CD4-positive, alpha-beta T cell treated with Interleukin-1 beta for 1 hour (primary cell): Measurements from ENCODE around the gene PDE3B.
A peak's percentile ranks its signal among the peaks of the same experiment; 100 is the strongest.
"Not testable (repeated sequence)": the region's sequence is repeated elsewhere in the genome, so short reads cannot be mapped to it uniquely, and the experiment has no call there.

Source experiments
- DNase-seq, 2 donors: peaks; one replicate each; pipeline ENCODE4 v3.0.0-alpha.2; 2020 to 2022

The PDE3B gene

DNA sequence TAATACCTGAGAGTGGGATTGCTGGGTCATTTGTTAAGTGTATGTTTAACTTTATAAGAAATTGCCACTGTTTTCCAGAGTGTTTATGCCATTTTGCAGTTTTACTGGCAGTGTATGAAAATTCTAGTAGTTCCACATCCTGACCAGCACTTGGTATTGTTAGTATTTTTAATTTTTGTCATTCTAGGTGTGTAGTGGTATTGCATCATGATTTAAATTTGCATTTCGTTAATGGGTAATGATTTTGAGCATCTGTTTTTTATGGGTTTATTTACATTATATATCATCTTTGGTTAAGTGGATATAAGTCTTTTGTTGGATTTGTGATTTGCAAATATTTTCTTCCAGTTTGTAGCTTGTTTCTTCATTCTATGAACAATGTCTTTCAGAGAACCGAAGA, 34.7 kb downstream of the PDE3B start:
- no peak for DNase-seq

DNA sequence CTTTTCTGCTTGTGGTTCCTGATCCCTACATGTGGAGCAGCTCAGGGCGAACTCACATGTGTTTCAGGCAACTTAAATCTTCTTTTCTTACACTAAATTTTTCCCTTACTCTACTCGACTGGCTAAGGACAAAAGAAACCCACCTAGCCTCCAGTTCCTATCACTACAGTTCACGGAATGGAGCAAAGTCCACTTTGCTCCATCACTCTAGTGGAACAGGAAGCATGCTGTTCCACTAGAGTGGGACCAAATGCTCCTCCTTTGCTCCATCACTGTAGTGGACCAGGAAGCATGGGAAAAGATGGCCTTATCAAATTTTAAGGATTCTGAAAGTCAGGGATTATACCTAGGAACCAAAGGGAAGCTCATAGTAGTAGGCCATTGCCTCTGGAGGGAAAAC, 36.1 kb downstream of the PDE3B start:
- no peak for DNase-seq

DNA sequence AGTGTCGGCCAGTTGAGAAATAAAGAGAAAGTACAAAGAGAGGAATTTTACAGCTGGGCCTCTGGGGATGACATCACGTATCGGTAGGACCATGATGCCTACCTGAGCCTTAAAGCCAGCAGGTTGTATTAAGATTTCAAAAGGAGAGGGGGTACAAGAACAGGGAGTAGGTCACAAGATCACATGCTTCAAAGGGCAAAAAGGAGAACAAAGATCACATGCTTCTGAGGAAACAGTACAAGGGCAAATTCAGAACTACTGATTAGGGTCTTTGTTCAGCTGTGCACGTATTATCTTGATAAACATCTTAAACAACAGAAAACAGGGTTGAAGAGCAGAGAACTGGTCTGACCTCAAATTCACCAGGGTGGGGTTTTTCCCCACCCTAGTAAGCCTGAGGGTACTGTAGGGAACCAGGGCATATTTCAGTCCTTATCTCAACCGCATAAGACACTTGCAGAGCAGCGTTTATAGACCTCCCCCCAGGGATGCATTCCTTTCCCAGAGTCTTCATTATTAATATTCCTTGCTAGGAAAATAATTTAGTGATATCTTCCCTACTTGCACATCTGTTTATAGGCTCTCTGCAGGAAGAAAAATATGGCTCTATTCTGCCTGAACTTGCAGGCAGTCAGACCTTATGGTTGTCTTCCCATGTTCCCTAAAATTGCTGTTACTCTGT, 40.8 kb downstream of the PDE3B start:
- DNase-seq, result not testable (repeated sequence)

DNA sequence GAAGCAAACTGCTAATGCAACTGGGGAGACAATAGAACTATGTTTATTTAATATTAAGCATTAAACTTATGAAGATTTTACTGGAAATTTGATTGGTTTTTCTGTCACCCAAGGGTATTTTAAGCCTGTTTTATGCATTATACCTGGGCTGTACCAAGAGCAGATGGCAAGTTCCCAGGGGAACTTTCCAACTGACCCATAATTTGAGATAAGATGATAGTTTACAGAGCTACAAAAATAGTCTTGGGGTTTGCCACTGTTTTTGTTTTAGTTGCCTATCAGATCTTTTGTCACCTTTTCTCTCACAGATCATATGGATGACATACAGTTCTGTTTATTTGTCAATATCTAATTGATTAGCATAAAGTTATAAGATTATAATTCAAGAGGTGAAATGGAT, 43.9 kb downstream of the PDE3B start:
- DNase-seq, result no peak

DNA sequence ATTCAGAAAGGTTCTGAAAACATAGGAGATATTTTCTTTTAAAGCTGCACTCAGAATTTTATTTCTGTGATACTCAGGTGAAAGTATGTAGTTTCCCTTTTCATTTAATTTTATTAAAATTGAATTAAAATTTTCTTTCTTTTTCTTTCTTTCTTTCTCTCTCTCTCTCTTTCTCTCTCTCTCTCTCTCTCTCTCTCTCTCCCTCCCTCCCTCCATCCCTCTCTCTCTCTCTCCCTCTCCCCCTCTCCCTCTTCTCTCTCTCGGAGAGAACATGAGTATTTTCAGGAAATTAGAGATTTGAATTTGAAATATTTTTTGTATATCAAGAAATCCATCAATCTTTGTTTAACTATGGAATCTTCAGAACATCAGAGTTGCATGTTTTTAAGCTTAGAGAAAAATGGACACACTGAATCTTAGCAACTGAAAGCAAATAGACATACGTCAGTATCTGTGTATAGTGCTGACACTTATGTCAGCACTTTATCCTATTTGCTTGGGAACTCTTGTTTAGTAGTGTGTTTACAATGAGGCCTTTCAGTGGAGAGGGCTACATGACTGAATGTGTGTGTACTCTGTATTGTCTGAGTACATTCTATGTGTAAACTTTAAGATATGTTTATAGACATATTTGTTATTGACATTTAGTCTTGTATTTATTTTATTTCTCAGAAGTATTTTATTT, 44.5 kb downstream of the PDE3B start:
- no peak for DNase-seq

DNA sequence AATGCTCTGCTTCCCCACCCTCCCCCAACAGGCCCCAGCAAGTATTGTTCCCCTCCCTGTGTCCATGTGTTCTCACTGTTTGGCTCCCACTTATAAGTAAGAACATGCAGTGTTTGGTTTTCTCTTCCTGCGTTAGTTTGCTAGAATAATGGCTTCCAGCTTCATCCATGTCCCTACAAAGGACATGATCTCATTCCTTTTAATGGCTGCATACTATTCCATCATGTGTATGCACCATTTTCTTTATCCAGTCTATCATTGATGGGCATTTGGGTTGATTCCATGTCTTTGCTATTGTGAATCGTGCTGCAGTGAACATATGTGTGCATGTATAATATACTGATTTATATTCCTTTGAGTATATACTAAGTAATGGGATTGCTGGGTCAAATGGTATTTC, 52.1 kb downstream of the PDE3B start:
- DNase-seq, result not testable (repeated sequence)

DNA sequence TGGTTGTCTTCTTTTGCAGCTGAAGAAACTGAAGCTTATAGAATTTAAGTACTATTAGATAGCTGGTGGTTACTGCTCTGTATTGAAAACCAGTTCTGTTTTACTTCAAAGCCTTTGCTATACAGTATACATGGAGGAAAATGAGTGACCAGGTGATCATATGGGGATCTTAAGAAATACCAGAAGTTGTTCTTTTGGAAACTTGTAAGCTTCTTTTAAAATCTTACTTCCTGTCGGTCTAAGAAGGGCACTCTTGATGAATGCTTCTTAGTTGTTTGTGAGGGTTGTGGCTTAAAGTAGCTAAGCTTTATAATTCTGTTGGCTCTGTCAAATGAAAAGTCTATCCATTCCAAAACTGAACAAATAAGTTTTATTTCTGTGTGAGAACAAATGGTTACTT, 55.2 kb downstream of the PDE3B start:
- DNase-seq, result no peak

DNA sequence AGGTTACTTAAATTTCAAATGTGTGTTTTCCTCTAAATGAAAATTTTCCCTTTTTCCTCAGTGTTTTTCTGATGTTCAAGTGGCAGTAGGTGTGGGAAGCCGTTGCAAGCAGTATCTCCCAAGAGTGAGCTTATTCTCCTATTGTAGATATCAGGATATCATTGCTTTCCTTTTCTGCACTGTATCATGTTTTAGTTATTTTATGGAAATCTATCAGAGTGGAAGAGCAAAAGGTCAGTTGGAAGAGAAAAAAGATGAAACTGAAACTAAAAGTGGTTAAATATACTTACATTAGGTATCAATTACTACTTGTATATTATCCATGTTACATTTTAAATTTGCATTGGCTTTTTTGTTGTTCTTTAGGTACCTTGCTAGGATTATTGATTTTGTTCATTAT, 57.0 kb downstream of the PDE3B start:
- no peak for DNase-seq

DNA sequence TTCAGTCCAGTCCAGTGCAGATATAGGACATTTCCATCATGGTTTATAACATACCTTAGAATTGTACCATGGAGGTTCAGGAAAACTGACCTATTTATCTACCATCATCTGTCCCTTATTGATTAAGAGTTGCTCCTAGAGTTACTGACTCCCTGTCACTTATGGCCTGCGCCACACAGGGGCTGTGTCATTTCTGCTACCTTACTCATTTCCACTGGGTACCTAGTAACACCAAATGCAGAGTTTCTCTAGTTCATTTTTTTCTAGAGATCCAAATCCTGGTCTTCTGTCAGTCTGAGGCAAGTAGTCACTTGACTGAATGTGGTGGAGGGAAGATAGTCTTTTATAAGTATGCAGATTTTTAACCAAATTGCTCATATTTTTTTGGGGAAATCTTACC, 59.2 kb downstream of the PDE3B start:
- DNase-seq, result no peak

DNA sequence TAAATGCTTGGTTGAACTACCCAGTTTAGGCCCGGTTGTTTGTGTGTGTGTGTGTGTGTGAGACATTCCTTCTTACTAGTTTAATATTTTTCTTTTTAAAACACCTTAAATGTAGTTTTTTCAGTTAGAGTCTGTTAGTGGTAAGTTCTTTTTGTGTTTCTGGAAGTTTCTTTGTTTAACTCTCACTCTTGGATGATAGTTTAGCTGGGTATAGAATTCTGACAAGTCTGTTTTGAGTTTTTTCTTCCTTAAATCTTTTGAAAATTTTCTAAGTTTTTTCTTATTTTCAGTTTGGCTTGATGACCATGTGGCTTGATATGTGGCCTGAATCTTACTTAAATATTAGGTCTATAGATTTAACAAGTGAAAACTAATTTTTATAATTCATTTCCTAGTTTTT, 60.1 kb downstream of the PDE3B start:
- DNase-seq, result no peak

DNA sequence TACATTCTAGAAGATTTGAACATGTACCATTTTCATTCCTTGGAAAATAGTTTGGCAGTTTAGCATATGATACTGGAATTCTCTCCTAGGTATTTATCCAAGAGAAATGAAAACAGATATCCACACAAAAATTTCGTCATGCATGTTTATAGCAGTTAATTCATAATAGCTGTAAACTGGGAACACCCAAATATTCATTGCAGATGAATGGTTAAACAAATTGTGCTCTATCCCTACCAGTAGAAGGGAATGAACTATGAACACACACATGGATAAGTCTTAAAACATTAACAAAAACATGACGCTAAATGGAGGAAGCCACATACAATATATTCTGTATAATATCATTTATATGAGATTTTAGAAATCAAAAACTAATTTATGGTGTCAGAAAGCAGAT, 61.5 kb downstream of the PDE3B start:
- DNase-seq, result no peak

DNA sequence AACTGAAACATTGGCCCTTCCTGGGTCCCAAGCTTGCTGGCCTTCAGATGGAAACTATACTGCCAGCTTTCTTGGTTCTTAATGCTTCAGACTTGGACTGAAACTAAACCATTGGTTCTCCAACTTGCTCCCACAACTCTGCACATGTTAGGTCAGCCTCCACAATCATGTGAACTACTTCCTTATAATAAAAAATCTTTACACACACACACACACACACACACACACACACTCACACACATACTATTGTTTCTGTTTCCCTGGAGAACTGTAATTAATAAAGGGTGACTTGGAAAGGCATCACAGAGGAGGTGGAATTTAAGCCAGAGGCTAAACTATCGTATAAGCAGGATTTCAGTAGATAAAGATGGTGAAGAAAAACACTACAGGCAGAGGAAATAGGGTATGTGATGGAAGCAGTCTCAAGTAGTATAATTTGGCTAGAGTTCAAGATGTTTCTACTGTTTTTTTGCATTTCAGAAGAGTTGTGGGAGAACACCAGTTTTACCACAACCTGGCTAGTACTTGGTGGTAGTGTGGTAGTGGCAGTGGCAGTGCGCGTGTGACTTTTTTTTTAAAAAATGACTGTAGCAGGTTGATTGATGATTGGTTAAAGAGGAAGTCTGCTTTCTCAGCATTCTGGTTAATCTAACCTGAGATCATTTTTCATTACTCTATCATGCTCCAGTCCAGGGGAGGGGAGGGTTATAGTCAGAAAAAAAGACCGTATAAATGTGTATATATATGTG, 70.1 kb downstream of the PDE3B start:
- DNase-seq, result peak; percentile 31 to 57

DNA sequence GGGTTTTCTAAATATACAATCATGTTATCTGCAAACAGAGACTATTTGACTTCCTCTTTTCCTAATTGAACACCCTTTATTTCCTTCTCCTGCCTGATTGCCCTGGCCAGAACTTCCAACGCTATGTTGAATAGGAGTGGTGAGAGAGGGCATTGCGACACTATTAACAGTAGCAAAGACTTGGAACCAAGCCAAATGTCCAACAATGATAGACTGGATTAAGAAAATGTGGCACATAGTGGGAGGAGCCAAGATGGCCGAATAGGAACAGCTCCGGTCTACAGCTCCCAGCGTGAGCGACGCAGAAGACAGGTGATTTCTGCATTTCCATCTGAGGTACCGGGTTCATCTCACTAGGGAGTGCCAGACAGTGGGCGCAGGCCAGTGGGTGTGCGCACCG, 72.1 kb downstream of the PDE3B start:
- DNase-seq, result not testable (repeated sequence)

DNA sequence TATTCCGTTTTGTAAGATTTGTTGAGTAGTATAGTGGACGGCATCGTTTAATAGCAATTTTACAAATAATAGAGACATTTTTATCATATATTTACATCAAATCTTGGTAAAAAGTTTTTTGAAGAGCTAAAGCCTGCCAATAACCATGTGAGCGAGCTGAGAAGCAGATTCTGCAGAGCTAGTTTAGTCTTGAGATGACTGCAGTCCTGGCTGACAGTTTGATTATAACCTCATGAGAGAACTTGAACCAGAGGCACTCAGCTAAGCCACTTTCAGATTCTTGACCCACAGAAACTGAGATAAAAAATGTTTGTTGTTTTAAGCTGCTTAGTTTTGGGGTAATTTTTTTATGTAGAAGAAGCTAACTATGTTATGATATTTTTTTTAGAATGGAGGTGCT, 78.9 kb downstream of the PDE3B start:
- no peak for DNase-seq

DNA sequence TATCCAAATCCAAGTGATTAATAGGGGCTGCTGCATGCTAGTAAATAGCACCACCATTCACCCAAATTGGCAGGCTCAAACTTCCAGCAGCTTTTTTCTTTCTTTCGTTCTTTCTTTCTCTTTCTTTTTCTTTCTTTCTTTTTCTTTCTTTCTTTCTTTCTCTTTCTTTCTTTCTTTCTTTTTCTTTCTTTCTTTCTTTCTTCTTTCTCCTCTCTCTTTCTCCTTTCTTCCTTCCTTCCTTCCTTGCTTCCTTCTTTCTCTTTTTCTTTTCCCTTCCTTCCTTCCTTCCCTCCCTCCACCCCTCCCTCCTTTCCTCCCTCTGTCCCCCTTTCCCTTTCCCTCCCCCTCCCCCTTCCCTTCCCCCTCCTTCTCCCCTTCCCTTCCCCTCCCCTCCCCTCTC, 81.5 kb downstream of the PDE3B start:
- DNase-seq, result no peak

DNA sequence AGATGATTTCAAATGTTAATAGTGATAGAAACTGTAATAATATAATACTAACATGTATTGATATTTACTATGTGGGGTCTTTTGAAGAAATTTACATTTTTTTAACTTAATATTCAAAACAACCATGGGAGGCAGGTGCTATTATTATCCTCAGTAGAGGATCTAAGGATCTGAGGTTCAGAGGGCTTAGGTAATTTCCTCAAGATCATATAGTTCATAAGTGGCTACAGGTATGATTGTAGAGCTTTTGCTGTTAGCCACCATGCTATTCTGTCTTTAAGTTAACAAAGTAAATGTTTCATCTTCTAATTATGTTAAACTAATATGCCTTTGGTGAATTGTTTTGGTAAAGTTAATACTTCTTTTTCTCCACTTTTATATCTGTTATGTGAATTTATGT, 83.6 kb downstream of the PDE3B start:
- DNase-seq, result no peak

DNA sequence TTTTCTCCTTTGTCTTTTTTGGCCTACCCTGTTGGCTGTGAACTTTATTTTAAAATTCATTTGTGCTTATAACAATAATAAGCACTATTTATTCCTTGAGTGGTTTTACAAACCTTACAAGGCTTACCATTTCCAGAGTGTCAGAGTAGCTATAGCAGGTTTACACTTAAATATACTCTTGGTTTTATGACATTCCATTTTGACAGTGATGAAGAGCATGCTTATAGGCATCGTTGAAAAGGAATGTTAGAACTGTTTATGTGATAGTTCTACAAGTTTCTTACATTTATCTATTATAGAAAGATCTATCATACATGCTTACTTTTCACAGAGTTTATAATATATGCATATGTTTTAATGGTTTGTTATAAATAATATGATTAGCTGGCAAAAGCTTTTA, 84.1 kb downstream of the PDE3B start:
- no peak for DNase-seq

DNA sequence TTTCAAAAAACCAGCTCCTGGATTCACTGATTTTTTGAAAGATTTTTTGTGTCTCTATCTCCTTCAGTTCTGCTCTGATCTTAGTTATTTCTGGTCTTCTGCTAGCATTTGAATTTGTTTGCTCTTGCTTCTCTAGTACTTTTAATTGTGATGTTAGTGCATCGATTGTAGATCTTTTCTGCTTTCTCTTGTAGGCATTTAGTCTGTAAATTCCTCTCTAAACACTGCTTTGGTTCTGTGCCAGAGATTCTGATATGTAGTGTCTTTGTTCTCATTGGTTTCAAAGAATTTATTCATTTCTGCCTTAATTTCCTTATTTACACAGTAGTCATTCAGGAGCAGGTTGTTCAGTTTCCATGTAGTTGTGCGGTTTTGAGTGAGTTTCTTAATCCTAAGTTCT, 96.9 kb downstream of the PDE3B start:
- not testable (repeated sequence) for DNase-seq

DNA sequence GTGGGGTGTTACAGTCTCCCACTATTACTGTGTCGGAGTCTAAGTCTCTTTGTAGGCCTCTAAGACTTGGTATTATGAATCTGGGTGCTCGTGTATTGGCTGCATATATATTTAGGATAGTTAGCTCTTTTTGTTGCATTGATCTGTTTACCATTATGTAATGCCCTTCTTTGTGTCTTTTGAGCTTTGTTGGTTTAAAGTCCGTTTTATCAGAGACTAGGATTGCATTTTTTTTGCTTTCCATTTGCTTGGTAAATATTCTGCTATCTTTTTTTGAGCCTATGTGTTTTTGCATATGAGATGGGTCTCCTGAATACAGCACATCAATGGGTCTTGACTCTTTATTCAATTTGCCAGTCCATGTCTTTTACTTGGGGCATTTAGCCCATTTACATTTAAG, 97.6 kb downstream of the PDE3B start:
- DNase-seq, result no peak

DNA sequence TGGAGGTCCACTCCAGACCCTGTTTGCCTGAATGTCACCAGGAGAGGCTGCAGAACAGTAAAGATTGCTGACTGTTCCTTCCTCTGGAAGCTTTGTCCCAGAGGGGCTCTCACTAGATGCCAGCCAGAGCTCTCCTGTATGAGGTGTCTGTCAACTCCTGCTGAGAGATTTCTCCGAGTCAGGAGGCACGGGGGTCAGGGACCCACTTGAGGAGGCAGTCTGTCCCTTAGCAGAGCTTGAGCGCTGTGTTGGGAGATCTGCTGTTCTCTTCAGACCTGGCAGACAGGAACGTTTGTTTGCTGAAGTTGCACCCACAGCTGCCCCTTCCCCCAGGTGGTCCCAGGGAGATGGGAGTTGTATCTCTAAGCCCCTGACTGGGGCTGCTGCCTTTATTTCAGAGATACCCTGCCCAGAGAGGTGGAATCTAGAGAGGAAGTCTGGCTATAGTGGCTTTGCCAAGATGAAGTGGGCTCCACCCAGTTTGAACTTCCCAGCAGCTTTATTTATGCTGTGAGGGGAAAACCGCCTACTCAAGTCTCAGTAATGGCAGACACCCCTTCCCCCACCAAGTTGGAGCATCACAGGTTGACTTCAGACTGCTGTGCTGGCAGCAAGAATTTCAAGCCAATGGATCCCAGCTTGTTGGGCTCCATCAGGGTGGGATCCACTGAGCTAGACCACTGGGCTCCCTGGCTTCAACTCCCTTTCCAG, 99.4 kb downstream of the PDE3B start:
- no peak for DNase-seq

DNA sequence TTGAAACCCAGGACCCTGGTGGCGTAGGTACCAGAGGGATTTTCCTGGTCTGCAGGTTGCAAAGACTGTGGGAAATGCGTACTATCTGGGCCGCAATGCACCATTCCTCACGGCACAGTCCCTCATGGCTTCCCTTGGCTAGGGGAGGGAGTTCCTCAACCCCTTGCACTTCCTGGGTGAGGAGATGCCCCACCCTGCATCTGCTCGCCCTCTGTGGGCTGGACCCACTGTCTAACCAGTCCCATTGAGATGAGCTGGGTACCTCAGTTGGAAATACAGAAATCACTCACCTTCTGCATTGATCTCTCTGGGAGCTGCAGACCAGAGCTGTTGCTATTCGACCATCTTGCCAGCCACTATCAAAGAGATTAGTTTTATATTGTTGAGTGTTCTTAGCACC, 100.1 kb downstream of the PDE3B start:
- not testable (repeated sequence) for DNase-seq

DNA sequence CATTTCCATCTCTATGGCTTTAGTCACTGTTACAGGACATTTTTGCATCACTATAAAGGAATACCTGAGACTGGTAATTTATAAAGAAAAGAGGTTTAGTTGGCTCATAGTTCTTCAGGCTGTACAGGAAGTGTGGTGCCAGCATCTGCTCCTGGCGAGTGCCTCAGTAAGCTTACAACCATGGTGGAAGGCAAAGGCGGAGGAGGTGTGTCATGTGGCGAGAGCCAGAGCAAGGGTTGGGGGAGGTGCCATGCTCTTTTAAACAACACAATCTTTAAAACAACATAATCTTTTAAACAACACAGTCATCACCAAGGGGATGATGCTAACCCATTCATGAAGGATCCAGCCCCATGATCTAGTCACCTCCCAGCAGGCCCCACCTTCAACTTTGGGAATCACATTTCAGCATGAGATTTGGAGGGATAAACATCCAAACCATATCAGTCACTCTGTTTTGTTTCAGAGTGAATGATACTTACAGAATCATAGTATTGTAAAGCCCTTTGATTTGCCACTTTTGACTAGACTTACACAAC, 103.3 kb downstream of the PDE3B start:
- no peak for DNase-seq

DNA sequence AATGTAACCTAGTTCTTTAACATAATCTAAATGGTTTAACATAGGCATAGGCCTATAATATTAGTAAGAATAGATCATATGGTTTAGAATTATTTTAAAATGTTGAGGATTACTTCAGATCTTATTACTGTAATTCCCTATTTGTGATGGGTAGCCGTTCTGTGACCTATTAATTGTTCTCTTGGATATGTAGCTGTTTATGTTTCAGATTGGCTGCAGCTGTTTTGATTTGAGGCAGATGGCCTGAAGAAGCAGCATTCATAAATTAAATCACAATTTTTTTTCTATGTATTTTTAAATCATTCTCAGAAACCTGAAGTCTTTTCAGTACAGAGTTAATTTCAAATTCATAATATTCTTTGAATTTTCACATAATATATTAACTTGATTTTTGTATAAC, 104.5 kb downstream of the PDE3B start:
- no peak for DNase-seq
